ENCODE measurements around the gene ARMH3. TPM values are rescaled to one million over a fixed set of nuclear protein-coding genes. Genes with fewer than 3 reads are reported as not detected.

Gene ARMH3
- total RNA-seq, 1 donor from 2014 or later: 48.1 TPM

GRCh38 chr10:102003541-102003940 is 52.4 kb downstream of the ARMH3 start:
- no peaks in the 10 kb centered on the region for H3K27me3 Mint-ChIP-seq (ENCODE audit: unreplicated experiment)
- H3K4me1 Mint-ChIP-seq (ENCODE audit: low read depth, unreplicated experiment): no peaks in the 10 kb centered on the region
- no peak for DNase-seq
- no peak overlapping the region for H3K27ac Mint-ChIP-seq (ENCODE audit: unreplicated experiment)
- H3K4me3 Mint-ChIP-seq (ENCODE audit: unreplicated experiment): no peak overlapping the region
- TF ChIP-seq, protein P1, sequence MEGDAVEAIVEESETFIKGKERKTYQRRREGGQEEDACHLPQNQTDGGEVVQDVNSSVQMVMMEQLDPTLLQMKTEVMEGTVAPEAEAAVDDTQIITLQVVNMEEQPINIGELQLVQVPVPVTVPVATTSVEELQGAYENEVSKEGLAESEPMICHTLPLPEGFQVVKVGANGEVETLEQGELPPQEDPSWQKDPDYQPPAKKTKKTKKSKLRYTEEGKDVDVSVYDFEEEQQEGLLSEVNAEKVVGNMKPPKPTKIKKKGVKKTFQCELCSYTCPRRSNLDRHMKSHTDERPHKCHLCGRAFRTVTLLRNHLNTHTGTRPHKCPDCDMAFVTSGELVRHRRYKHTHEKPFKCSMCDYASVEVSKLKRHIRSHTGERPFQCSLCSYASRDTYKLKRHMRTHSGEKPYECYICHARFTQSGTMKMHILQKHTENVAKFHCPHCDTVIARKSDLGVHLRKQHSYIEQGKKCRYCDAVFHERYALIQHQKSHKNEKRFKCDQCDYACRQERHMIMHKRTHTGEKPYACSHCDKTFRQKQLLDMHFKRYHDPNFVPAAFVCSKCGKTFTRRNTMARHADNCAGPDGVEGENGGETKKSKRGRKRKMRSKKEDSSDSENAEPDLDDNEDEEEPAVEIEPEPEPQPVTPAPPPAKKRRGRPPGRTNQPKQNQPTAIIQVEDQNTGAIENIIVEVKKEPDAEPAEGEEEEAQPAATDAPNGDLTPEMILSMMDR (IDR thresholded peaks at IDR 0.05; ENCODE audit: partially characterized antibody, unreplicated experiment): no peak
- no peaks in the 10 kb centered on the region for H3K36me3 Mint-ChIP-seq (ENCODE audit: unreplicated experiment)
- peaks cover 2% of the 10 kb centered on the region for H3K9me3 Mint-ChIP-seq (ENCODE audit: unreplicated experiment)

GRCh38 chr10:102001435-102002068 is 54.4 kb downstream of the ARMH3 start:
- Mint-ChIP-seq H3K9me3 (ENCODE audit: unreplicated experiment) (peaks cover 2% of the 10 kb centered on the region), H3K4me1 (ENCODE audit: low read depth, unreplicated experiment) (no peaks in the 10 kb centered on the region), H3K27ac (ENCODE audit: unreplicated experiment) (no peak overlapping the region), H3K36me3 (ENCODE audit: unreplicated experiment) (no peaks in the 10 kb centered on the region), H3K4me3 (ENCODE audit: unreplicated experiment) (no peak overlapping the region), H3K27me3 (ENCODE audit: unreplicated experiment) (no peaks in the 10 kb centered on the region)
- TF ChIP-seq, protein P1 (IDR thresholded peaks at IDR 0.05; ENCODE audit: partially characterized antibody, unreplicated experiment): no peak
- no peak for DNase-seq

DNA sequence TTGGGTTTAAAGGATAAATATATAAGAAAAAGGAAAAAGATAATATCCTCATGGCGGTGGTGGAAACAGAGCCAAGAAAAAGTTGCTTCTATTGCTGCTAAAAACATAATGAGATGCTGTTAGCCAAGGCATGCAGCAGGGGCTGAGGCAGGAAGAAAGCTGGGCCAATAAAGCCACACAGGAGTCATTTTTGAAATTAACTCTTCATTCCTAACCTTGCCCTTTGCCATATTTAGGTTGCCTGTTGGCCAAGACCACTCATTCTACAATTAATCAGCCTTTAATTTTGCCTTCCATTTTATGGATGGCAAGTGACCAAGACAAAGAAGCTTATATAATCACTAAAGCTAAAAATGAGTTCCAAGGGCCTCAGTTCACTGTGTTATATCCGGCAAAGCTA is 58.2 kb downstream of the ARMH3 start:
- DNase-seq: no peak
- H3K27ac Mint-ChIP-seq (ENCODE audit: unreplicated experiment): no peak overlapping the region
- H3K4me1 Mint-ChIP-seq (ENCODE audit: low read depth, unreplicated experiment): no peaks in the 10 kb centered on the region
- no peak overlapping the region for H3K4me3 Mint-ChIP-seq (ENCODE audit: unreplicated experiment)
- H3K36me3 Mint-ChIP-seq (ENCODE audit: unreplicated experiment): no peaks in the 10 kb centered on the region
- H3K27me3 Mint-ChIP-seq (ENCODE audit: unreplicated experiment): no peaks in the 10 kb centered on the region
- TF ChIP-seq, protein P1 (IDR thresholded peaks at IDR 0.05; ENCODE audit: partially characterized antibody, unreplicated experiment): no peak
- H3K9me3 Mint-ChIP-seq (ENCODE audit: unreplicated experiment): peaks cover 2% of the 10 kb centered on the region

GRCh38 chr10:101995451-101996063 is 60.4 kb downstream of the ARMH3 start:
- Mint-ChIP-seq H3K36me3 (ENCODE audit: unreplicated experiment) (no peaks in the 10 kb centered on the region), H3K27ac (ENCODE audit: unreplicated experiment) (no peak overlapping the region), H3K4me1 (ENCODE audit: low read depth, unreplicated experiment) (no peaks in the 10 kb centered on the region), H3K27me3 (ENCODE audit: unreplicated experiment) (no peaks in the 10 kb centered on the region), H3K9me3 (ENCODE audit: unreplicated experiment) (peaks cover 2% of the 10 kb centered on the region), H3K4me3 (ENCODE audit: unreplicated experiment) (no peak overlapping the region)
- TF ChIP-seq, protein P1 (IDR thresholded peaks at IDR 0.05; ENCODE audit: partially characterized antibody, unreplicated experiment): no peak
- DNase-seq: no peak

- Mint-ChIP-seq H3K27ac (ENCODE audit: unreplicated experiment) (no peak overlapping the region), H3K36me3 (ENCODE audit: unreplicated experiment) (no peaks in the 10 kb centered on the region), H3K4me1 (ENCODE audit: low read depth, unreplicated experiment) (no peaks in the 10 kb centered on the region)
Observed at GRCh38 chr10:101993651-101994200, 62.2 kb downstream of the ARMH3 start.

More at GRCh38 chr10:101993651-101994200, 62.2 kb downstream of the ARMH3 start:
- TF ChIP-seq, protein P1 (IDR thresholded peaks at IDR 0.05; ENCODE audit: partially characterized antibody, unreplicated experiment): no peak
- no peak for DNase-seq
- Mint-ChIP-seq H3K9me3 (ENCODE audit: unreplicated experiment) (no peaks in the 10 kb centered on the region), H3K4me3 (ENCODE audit: unreplicated experiment) (no peak overlapping the region), H3K27me3 (ENCODE audit: unreplicated experiment) (no peaks in the 10 kb centered on the region)
